ENCODE results near the gene LMNTD2. TPM values are rescaled to one million over a fixed set of nuclear protein-coding genes. Genes with fewer than 3 reads are reported as not detected.

LMNTD2 gene, protein sequence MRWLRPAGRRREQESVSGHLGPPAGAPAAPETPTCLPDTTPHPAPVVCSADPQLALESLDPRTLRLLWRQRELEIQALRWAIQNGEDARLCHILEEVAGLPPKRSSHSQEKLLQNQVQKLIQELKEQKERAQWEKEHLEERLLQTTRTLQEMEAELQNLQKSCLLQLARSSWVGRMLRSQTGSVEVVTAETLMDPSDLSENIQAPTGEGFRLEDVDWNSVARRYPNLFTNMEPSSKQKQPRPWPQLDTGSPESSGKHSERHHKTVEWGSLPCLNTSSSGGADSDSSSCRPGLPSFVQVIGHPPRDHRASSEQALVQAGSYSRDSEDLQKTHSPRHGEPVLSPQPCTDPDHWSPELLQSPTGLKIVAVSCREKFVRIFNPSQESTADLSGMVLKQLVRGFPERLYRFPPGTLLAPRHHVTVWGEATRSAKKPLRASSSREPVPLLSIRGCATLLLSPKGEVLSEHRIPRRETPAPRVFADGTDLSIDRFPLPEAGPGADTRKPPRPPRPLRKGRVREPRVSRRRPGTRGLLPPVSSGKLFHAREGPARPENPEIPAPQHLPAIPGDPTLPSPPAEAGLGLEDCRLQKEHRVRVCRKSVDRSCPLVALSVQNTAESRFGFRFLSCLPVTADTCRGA
- 0.80 TPM for polyA plus RNA-seq (2013, experiment 1 of 2)
- 0.63 TPM for polyA plus RNA-seq (2013, experiment 2 of 2)

DNA sequence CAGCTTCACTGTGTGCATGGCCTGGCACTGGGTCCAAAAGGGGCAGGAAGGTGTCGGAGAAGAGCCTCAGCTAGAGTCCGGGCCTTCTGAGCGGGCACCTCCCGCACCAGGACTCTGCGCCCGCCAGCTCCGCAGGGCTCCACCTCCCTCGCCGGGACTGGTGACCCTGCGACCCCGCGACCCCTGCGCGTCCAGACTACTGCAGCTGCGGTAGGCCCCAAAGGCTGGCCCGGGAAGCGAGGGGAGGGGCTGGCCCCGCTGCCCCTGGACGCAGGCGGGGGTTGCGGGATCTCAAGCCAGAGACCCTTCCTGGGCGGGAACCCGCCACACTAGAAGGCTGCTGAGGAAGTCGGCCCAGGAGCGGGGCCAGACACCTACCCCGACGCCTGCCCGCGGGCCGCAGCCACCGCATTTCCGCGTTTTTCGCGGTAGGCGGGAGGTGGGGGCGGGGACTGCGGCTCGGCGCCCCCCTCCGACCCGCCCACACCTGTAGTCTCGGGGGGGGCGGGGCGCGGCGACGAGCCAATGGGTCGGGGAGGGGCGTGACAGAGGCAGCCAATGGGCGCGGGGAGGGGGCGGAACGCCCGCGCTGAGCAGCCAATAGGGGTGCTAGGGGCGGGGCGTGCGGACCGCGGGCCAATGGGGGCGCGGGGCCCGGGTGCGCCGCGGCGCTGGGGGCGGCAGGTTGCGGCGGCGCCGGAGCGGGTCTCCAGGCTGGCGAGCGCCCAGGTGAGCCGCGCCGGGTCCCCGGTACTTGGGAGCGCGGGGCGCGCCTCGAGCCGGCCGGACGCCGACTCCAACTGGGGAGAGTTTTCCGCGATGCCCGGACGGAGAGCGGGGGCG is at the start of gene LMNTD2, which contains the start of gene RASSF7:
Gene LMNTD2, minus strand, starts transcription at position 434 of the 843 bp plus-strand sequence. Its CDS starts 22 bp downstream, at position 412.
Gene RASSF7, plus strand, starts transcription at position 666 of the 843 bp plus-strand sequence. CDS start 799 bp downstream, outside the sequence.
- Histone ChIP-seq H3K27me3 (ENCODE audit: insufficient read depth, low read length) (peaks cover 28% of the 10 kb centered on the region), H3K9me3 (ENCODE audit: insufficient read depth, low read depth, low read length) (no peaks in the 10 kb centered on the region), H3K9ac (ENCODE audit: low read depth, low read length) (peak within 1 kb of the TSS; percentile 56), H3K27ac (ENCODE audit: low read depth, low read length) (peak within 1 kb of the TSS; percentile 62; the same call in 1 of the 2 replicates), H3K36me3 (ENCODE audit: insufficient read depth, low read length) (peaks cover 11% of the 10 kb centered on the region; the same call in 1 of the 2 replicates), H3K4me3 (ENCODE audit: low read length) (peak within 1 kb of the TSS; percentile 87), H3K4me1 (ENCODE audit: insufficient read depth, low read length) (0 out of 2 replicates have a peak, but pooled peaks cover 10% of the 10 kb centered on the region)
- WGBS, result 2% methylated on average over 95 of the region's 95 CpGs

DNA sequence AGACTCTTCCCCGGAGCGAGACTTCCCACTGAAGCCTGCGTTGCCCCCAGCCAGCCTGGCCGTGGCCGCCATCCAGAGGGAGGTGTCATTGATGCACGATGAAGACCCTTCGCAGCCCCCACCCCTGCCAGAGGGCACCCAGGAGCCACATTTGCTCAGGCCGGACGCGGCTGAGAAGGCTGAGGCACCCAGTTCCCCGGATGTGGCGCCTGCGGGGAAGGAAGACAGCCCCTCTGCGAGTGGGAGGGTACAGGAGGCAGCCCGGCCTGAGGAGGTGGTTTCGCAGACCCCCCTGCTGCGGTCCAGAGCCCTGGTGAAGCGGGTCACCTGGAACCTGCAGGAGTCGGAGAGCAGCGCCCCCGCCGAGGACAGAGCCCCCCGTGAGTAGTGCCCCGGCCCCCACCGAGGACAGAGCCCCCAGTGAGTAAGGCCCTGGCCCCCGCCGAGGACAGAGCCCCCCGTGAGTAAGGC is 48.8 kb upstream of the LMNTD2 start:
- WGBS, result 97% methylated on average over 28 of the region's 28 CpGs
- Histone ChIP-seq H3K9me3 (ENCODE audit: insufficient read depth, low read depth, low read length) (no peaks in the 10 kb centered on the region), H3K9ac (ENCODE audit: low read depth, low read length) (no peak overlapping the region), H3K4me1 (ENCODE audit: insufficient read depth, low read length) (no peaks in the 10 kb centered on the region), H3K4me3 (ENCODE audit: low read length) (no peak overlapping the region), H3K27me3 (ENCODE audit: insufficient read depth, low read length) (no peaks in the 10 kb centered on the region), H3K36me3 (ENCODE audit: insufficient read depth, low read length) (peaks cover 87% of the 10 kb centered on the region), H3K27ac (ENCODE audit: low read depth, low read length) (no peak overlapping the region)

DNA sequence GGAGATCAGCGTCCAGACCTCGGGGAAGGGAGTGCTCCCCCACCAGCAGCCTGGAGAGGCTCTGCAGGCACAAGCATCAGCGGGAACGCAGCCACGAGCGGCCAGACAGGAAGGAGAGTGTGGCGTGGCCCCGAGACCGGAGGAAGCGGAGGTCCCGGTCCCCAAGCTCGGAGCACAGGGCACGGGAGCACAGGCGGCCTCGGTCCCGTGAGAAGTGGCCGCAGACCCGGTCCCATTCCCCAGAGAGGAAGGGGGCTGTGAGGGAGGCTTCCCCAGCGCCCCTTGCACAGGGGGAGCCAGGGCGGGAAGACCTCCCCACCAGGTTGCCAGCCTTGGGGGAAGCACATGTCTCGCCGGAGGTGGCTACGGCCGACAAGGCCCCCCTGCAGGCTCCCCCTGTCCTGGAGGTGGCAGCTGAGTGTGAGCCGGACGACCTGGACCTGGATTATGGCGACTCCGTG is 48.3 kb upstream of the LMNTD2 start:
- Histone ChIP-seq H3K4me3 (ENCODE audit: low read length) (no peak overlapping the region), H3K36me3 (ENCODE audit: insufficient read depth, low read length) (peaks cover 92% of the 10 kb centered on the region), H3K27me3 (ENCODE audit: insufficient read depth, low read length) (no peaks in the 10 kb centered on the region), H3K9ac (ENCODE audit: low read depth, low read length) (no peak overlapping the region), H3K4me1 (ENCODE audit: insufficient read depth, low read length) (no peaks in the 10 kb centered on the region), H3K9me3 (ENCODE audit: insufficient read depth, low read depth, low read length) (no peaks in the 10 kb centered on the region), H3K27ac (ENCODE audit: low read depth, low read length) (no peak overlapping the region)
- WGBS, result 96% methylated on average over 28 of the region's 28 CpGs

DNA sequence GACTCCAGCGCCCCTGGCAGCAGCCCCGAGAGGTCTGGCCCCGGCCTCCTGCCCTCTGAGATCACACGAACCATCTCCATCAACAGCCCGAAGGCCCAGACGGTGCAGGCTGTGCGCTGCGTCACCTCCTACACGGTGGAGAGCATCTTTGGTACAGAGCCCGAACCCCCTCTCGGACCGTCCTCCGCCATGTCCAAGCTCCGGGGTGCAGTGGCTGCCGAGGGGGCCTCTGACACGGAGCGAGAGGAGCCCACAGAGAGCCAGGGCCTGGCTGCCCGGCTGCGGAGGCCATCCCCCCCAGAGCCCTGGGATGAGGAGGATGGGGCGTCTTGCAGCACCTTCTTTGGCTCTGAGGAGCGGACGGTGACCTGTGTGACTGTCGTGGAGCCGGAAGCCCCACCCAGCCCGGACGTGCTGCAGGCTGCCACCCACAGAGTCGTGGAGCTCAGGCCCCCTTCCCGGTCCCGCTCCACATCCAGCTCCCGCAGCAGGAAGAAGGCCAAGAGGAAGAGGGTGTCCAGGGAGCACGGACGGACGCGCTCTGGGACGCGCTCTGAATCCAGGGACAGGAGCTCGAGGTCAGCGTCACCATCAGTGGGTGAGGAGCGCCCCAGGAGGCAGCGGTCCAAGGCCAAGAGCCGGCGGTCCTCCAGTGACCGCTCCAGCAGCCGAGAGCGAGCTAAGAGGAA is 47.6 kb upstream of the LMNTD2 start:
- Histone ChIP-seq H3K9me3 (ENCODE audit: insufficient read depth, low read depth, low read length) (no peaks in the 10 kb centered on the region), H3K27ac (ENCODE audit: low read depth, low read length) (no peak overlapping the region), H3K9ac (ENCODE audit: low read depth, low read length) (no peak overlapping the region), H3K4me3 (ENCODE audit: low read length) (no peak overlapping the region), H3K27me3 (ENCODE audit: insufficient read depth, low read length) (no peaks in the 10 kb centered on the region), H3K36me3 (ENCODE audit: insufficient read depth, low read length) (peaks cover 97% of the 10 kb centered on the region), H3K4me1 (ENCODE audit: insufficient read depth, low read length) (no peaks in the 10 kb centered on the region)
- 96% methylated on average over 45 of the region's 45 CpGs for WGBS

DNA sequence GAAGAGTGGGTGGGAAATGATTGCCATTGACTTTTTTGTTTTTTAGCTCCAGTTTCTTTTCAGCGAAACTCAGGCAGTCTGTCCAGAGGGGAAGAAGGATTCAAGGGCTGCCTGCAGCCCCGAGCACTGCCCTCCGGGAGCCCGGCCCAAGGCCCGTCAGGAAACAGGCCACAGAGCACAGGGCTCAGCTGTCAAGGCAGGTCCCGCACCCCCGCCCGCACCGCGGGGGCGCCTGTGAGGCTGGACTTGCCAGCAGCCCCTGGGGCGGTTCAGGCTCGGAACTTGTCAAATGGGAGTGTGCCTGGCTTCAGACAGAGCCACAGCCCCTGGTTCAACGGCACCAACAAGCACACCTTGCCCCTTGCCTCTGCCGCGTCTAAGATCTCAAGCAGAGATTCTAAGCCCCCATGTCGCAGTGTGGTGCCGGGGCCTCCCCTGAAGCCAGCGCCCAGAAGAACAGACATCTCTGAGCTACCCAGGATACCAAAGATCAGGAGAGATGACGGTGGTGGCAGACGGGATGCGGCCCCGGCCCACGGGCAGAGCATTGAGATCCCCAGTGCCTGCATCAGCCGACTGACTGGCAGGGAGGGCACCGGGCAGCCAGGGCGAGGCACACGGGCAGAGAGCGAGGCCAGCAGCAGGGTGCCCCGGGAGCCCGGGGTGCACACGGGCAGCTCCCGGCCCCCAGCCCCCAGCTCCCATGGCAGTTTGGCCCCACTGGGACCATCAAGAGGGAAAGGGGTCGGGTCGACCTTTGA is 46.7 kb upstream of the LMNTD2 start:
- no peak overlapping the region for H3K27ac ChIP-seq (ENCODE audit: low read depth, low read length)
- H3K9me3 ChIP-seq (ENCODE audit: insufficient read depth, low read depth, low read length), result no peaks in the 10 kb centered on the region
- no peak overlapping the region for H3K4me3 ChIP-seq (ENCODE audit: low read length)
- H3K27me3 ChIP-seq (ENCODE audit: insufficient read depth, low read length), result no peaks in the 10 kb centered on the region
- H3K36me3 ChIP-seq (ENCODE audit: insufficient read depth, low read length), result peaks cover 96% of the 10 kb centered on the region
- no peaks in the 10 kb centered on the region for H3K4me1 ChIP-seq (ENCODE audit: insufficient read depth, low read length)
- no peak overlapping the region for H3K9ac ChIP-seq (ENCODE audit: low read depth, low read length)
- 96% methylated on average over 35 of the region's 35 CpGs for WGBS

DNA sequence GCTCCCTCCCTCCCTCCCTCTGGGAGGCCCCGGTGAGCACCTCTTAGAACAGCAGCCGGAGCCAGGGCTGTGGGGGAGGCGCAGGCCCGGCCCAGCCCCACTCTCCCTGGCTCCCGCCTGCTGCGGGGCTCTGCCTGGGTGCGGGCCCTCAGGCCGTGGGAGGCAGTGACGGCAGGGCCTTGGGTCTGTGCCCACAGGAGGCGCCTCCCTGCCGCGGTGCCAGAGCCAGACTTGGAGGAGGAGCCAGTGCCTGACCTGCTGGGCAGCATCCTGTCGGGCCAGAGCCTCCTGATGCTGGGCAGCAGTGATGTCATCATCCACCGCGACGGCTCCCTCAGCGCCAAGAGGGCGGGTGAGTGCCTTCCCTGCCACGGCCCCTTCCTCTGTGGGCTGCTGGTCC is 45.7 kb upstream of the LMNTD2 start:
- Histone ChIP-seq H3K27me3 (ENCODE audit: insufficient read depth, low read length) (no peaks in the 10 kb centered on the region), H3K9ac (ENCODE audit: low read depth, low read length) (no peak overlapping the region), H3K4me3 (ENCODE audit: low read length) (no peak overlapping the region), H3K36me3 (ENCODE audit: insufficient read depth, low read length) (peaks cover 96% of the 10 kb centered on the region), H3K4me1 (ENCODE audit: insufficient read depth, low read length) (no peaks in the 10 kb centered on the region), H3K9me3 (ENCODE audit: insufficient read depth, low read depth, low read length) (no peaks in the 10 kb centered on the region), H3K27ac (ENCODE audit: low read depth, low read length) (no peak overlapping the region)
- 95% methylated on average over 19 of the region's 19 CpGs for WGBS

DNA sequence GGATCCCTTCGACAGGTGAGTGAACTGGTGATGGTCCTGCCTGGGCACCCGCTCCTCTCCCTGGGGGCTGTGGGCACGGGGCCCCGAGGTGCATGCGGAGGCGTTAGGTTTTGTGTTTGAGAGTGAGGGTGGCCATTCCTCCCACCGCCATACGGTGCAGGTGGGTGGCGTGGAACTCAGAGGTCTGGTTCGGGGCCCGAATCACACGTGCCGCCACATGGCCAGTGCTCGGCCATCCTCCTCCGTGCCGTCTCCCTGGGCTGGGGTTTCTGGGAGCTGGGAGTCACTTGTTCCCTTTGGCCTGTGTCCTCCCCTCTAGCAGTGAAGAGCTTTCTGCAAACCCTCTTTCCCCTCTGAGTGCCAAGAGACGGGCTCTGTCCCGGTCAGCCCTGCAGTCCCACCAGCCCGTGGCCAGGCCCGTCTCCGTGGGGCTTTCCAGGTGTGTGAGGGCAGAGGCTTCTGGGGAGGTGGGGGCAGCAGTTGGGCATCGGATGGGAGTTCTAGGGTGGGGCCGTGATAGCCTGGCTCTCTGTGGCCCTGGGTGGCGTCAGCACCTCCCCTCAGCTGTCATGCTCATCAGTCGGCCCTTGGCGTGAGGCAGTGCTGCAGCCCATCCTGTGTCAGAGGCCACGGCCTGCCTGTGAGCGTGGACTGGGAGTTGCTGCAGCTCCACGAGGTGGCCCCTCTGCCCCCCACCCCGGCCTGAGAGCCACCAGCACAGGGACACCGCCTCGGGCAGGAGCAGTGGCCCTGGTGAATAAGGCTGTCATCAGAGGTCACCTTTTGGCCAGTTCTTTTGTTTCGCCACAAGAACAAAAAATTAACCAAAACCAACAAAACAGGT is 45.0 kb upstream of the LMNTD2 start:
- no peaks in the 10 kb centered on the region for H3K27me3 ChIP-seq (ENCODE audit: insufficient read depth, low read length)
- no peak overlapping the region for H3K9ac ChIP-seq (ENCODE audit: low read depth, low read length)
- no peak overlapping the region for H3K27ac ChIP-seq (ENCODE audit: low read depth, low read length)
- H3K4me3 ChIP-seq (ENCODE audit: low read length), result no peak overlapping the region
- 96% methylated on average over 33 of the region's 33 CpGs for WGBS
- no peaks in the 10 kb centered on the region for H3K9me3 ChIP-seq (ENCODE audit: insufficient read depth, low read depth, low read length)
- H3K4me1 ChIP-seq (ENCODE audit: insufficient read depth, low read length), result no peaks in the 10 kb centered on the region
- peaks cover 93% of the 10 kb centered on the region for H3K36me3 ChIP-seq (ENCODE audit: insufficient read depth, low read length)

DNA sequence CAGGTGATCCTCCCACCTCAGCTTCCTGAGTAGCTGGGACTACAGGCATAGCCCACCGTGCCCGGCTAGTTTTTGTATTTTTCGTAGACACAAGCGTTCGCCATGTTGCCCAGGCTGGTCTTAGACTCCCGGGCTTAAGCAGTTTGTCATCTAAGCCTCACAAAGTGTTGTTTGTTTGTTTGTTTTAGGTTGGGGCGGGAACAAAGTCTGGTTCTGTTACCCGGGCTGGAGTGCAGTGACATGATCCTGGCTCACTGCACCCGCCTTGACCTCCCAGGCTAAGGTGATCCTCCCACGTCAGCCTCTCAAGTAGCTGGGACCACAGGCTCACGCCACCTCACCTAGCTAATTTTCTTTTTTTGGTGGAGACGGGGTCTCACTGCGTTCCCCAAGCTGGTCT is 42.6 kb upstream of the LMNTD2 start:
- H3K27ac ChIP-seq (ENCODE audit: low read depth, low read length), result no peak overlapping the region
- H3K27me3 ChIP-seq (ENCODE audit: insufficient read depth, low read length), result no peaks in the 10 kb centered on the region
- no peaks in the 10 kb centered on the region for H3K4me1 ChIP-seq (ENCODE audit: insufficient read depth, low read length)
- H3K36me3 ChIP-seq (ENCODE audit: insufficient read depth, low read length), result peaks cover 91% of the 10 kb centered on the region
- H3K9ac ChIP-seq (ENCODE audit: low read depth, low read length), result no peak overlapping the region
- no peak overlapping the region for H3K4me3 ChIP-seq (ENCODE audit: low read length)
- no peaks in the 10 kb centered on the region for H3K9me3 ChIP-seq (ENCODE audit: insufficient read depth, low read depth, low read length)
- WGBS, result 95% methylated on average over 13 of the region's 13 CpGs

DNA sequence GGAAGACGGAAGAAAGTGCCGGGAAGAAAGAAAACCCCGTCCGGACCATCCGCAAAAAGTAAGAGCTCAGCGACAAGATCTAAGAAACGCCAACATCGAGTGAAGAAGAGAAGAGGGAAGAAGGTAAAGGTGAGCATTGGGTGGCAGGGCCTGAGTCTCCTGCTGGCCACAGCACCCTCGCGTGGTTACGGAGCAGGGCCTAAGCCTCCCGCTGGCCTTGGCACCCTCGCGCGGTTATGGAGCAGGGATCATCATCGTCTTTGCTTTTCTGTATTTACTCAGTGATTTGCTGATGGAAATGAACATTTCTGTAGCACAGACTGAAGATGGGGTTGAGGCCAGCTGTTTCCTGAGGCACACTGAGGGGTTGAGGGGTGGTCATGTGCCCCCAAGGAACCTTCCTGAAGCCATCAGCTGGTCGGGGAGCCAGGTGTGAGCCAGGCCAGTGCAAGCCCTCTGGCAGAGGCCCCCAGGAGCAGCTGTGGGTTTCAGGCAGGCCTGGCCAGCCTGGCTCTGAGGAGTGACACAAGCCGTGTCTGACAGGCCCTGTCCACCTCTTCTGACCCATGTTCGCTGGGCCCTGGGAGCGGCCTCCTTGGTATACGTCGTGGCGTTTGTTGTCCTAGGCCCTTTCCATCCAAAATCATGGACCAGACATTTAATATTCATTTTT is 41.2 kb upstream of the LMNTD2 start:
- Histone ChIP-seq H3K9ac (ENCODE audit: low read depth, low read length) (no peak overlapping the region), H3K4me1 (ENCODE audit: insufficient read depth, low read length) (no peaks in the 10 kb centered on the region), H3K27me3 (ENCODE audit: insufficient read depth, low read length) (no peaks in the 10 kb centered on the region), H3K4me3 (ENCODE audit: low read length) (no peak overlapping the region), H3K36me3 (ENCODE audit: insufficient read depth, low read length) (peaks cover 90% of the 10 kb centered on the region), H3K27ac (ENCODE audit: low read depth, low read length) (no peak overlapping the region), H3K9me3 (ENCODE audit: insufficient read depth, low read depth, low read length) (no peaks in the 10 kb centered on the region)
- WGBS, result 97% methylated on average over 23 of the region's 23 CpGs

All from HUES64 (cell line).